GM21528 (cell line): ENCODE data around the gene CAPZB.

Experiments
- ATAC-seq: cut with Tn5 transposase; IDR thresholded peaks from one replicate; pipeline ENCODE4 v1.9.1; 2021; ENCODE audit warnings: mild to moderate bottlenecking, moderate library complexity; ENCODE audit not compliant: unreplicated experiment, low FRiP score

CAPZB gene

GRCh38 chr1:19450811-19451515, 34.4 kb downstream of the CAPZB start:
- ATAC-seq = no peak

- ATAC-seq = no peak
Observed at GRCh38 chr1:19449454-19450228, 35.7 kb downstream of the CAPZB start.

- ATAC-seq = no peak
Observed at GRCh38 chr1:19448491-19449439, 36.6 kb downstream of the CAPZB start.

- ATAC-seq = no peak
Observed at GRCh38 chr1:19447550-19447949, 37.8 kb downstream of the CAPZB start.

- ATAC-seq = no peak
Observed at GRCh38 chr1:19445417-19446342, 39.7 kb downstream of the CAPZB start.

- no peak for ATAC-seq
Observed at GRCh38 chr1:19444296-19445021, 40.9 kb downstream of the CAPZB start.

GRCh38 chr1:19443326-19443725, 42.0 kb downstream of the CAPZB start:
- ATAC-seq = no peak

- no peak for ATAC-seq
Observed at GRCh38 chr1:19442154-19443096, 42.9 kb downstream of the CAPZB start.

GRCh38 chr1:19441048-19441780, 44.1 kb downstream of the CAPZB start:
- no peak for ATAC-seq

GRCh38 chr1:19439464-19440171, 45.7 kb downstream of the CAPZB start:
- ATAC-seq = no peak

GRCh38 chr1:19438516-19439195, 46.7 kb downstream of the CAPZB start:
- no peak for ATAC-seq

- ATAC-seq = no peak
Observed at GRCh38 chr1:19437891-19438294, 47.4 kb downstream of the CAPZB start.

- ATAC-seq = no peak
Observed at GRCh38 chr1:19436716-19437476, 48.4 kb downstream of the CAPZB start.

- no peak for ATAC-seq
Observed at GRCh38 chr1:19435851-19436455, 49.4 kb downstream of the CAPZB start.

GRCh38 chr1:19435181-19435580, 50.2 kb downstream of the CAPZB start:
- no peak for ATAC-seq
